ENCODE measurements around the gene TNS2. TPM values are rescaled to one million over a fixed set of nuclear protein-coding genes. Genes with fewer than 3 reads are reported as not detected.
"Not testable (repeated sequence)": the region's sequence is repeated elsewhere in the genome, so short reads cannot be mapped to it uniquely, and the experiment has no call there.

TNS2 gene
- total RNA-seq, 1 donor from 2014 or later = 2.3 TPM

GRCh38 chr12:53105256-53105655 lies 55.4 kb downstream of the TNS2 start:
- H3K4me3 Mint-ChIP-seq = no peak overlapping the region
- no peaks in the 10 kb centered on the region for H3K9me3 Mint-ChIP-seq
- no peaks in the 10 kb centered on the region for H3K27me3 Mint-ChIP-seq
- intact Hi-C loops (cut with micrococcal nuclease) = no loop called here
- no peak overlapping the region for H3K27ac Mint-ChIP-seq
- no peaks in the 10 kb centered on the region for H3K36me3 Mint-ChIP-seq (ENCODE audit: low read depth)
- DNase-seq = no peak
- H3K4me1 Mint-ChIP-seq = peaks cover 16% of the 10 kb centered on the region

- no peaks in the 10 kb centered on the region for H3K27me3 Mint-ChIP-seq
- no peak for DNase-seq
- H3K36me3 Mint-ChIP-seq (ENCODE audit: low read depth) = no peaks in the 10 kb centered on the region
- no peak overlapping the region for H3K4me3 Mint-ChIP-seq
- no peak overlapping the region for H3K27ac Mint-ChIP-seq
- H3K4me1 Mint-ChIP-seq = peaks cover 16% of the 10 kb centered on the region
- intact Hi-C loops (cut with micrococcal nuclease) = no loop called here
- no peaks in the 10 kb centered on the region for H3K9me3 Mint-ChIP-seq
Observed at GRCh38 chr12:53105712-53106439, 56.0 kb downstream of the TNS2 start.

- Mint-ChIP-seq H3K9me3 (no peaks in the 10 kb centered on the region), H3K4me3 (no peak overlapping the region)
- no peak for DNase-seq
Observed at GRCh38 chr12:53107122-53107521, 57.3 kb downstream of the TNS2 start.

GRCh38 chr12:53112431-53112830 lies 62.6 kb downstream of the TNS2 start:
- H3K27me3 Mint-ChIP-seq; H3K9me3 Mint-ChIP-seq; H3K4me1 Mint-ChIP-seq; H3K36me3 Mint-ChIP-seq (ENCODE audit: low read depth); H3K27ac Mint-ChIP-seq; DNase-seq; H3K4me3 Mint-ChIP-seq; intact Hi-C loops (cut with micrococcal nuclease): not testable (repeated sequence)

More at GRCh38 chr12:53107122-53107521, 57.3 kb downstream of the TNS2 start:
- Mint-ChIP-seq H3K27me3 (peaks cover 2% of the 10 kb centered on the region), H3K4me1 (peaks cover 16% of the 10 kb centered on the region), H3K27ac (no peak overlapping the region), H3K36me3 (ENCODE audit: low read depth) (no peaks in the 10 kb centered on the region)
- intact Hi-C loops (cut with micrococcal nuclease) = no loop called here

GRCh38 chr12:53113136-53113705 lies 63.4 kb downstream of the TNS2 start:
- H3K9me3 Mint-ChIP-seq = no peaks in the 10 kb centered on the region
- DNase-seq = no peak
- intact Hi-C loops (cut with micrococcal nuclease) = no loop called here
- H3K4me3 Mint-ChIP-seq = no peak overlapping the region
- H3K27me3 Mint-ChIP-seq = peaks cover 2% of the 10 kb centered on the region
- no peak overlapping the region for H3K27ac Mint-ChIP-seq
- no peaks in the 10 kb centered on the region for H3K4me1 Mint-ChIP-seq
- H3K36me3 Mint-ChIP-seq (ENCODE audit: low read depth) = no peaks in the 10 kb centered on the region

- peaks cover 2% of the 10 kb centered on the region for H3K27me3 Mint-ChIP-seq
- H3K27ac Mint-ChIP-seq = no peak overlapping the region
- intact Hi-C loops (cut with micrococcal nuclease) = no loop called here
- H3K4me3 Mint-ChIP-seq = no peak overlapping the region
- no peaks in the 10 kb centered on the region for H3K36me3 Mint-ChIP-seq (ENCODE audit: low read depth)
- H3K9me3 Mint-ChIP-seq = no peaks in the 10 kb centered on the region
- no peak for DNase-seq
- H3K4me1 Mint-ChIP-seq = no peaks in the 10 kb centered on the region
Observed at GRCh38 chr12:53113951-53114350, 64.1 kb downstream of the TNS2 start.

Other genes starting within 250 kb of the TNS2 start
- gene KRT4, start 235.9 kb upstream of the TNS2 start, total RNA-seq = not detected in 2 replicates
- 0.33 TPM in 1 of 2 replicates, not detected in the other for gene KRT79, start 215.8 kb upstream of the TNS2 start, total RNA-seq
- not detected in 2 replicates for gene KRT78, start 201.1 kb upstream of the TNS2 start, total RNA-seq
- 0.51 TPM in 1 of 2 replicates, not detected in the other for gene KRT8, start 145.0 kb upstream of the TNS2 start, total RNA-seq
- 2.4 and 2.7 TPM in 2 replicates for gene KRT18, start 100.9 kb upstream of the TNS2 start, total RNA-seq
- gene EIF4B, start 43.6 kb upstream of the TNS2 start, total RNA-seq = 500 and 521 TPM in 2 replicates
- 35.6 TPM in 2 replicates for gene SPRYD3, start 29.3 kb downstream of the TNS2 start, total RNA-seq
- not detected in 2 replicates for gene IGFBP6, start 47.6 kb downstream of the TNS2 start, total RNA-seq
- not detected in 2 replicates for gene SOAT2, start 53.4 kb downstream of the TNS2 start, total RNA-seq
- gene ZNF740, start 130.7 kb downstream of the TNS2 start, total RNA-seq = 44.0 and 50.5 TPM in 2 replicates
- 21.6 and 25.6 TPM in 2 replicates for gene CSAD, start 130.9 kb downstream of the TNS2 start, total RNA-seq
- 226 and 239 TPM in 2 replicates for gene ITGB7, start 157.2 kb downstream of the TNS2 start, total RNA-seq
- 57.2 and 58.5 TPM in 2 replicates for gene RARG, start 182.1 kb downstream of the TNS2 start, total RNA-seq
- 71.8 and 76.7 TPM in 2 replicates for gene ESPL1, start 218.2 kb downstream of the TNS2 start, total RNA-seq
- 319 and 342 TPM in 2 replicates for gene PFDN5, start 245.5 kb downstream of the TNS2 start, total RNA-seq
- gene MYG1, start 249.6 kb downstream of the TNS2 start, total RNA-seq = 104 and 108 TPM in 2 replicates